GM15510 (cell line): ENCODE measurements around the gene ZNF524.
A peak's percentile ranks its signal among the peaks of the same experiment; 100 is the strongest.

Source experiments
- POLR2A ChIP-seq: IDR thresholded peaks from 3 replicates; pipeline ENCODE4 v1.6.1; 2011; ENCODE audit warnings: borderline replicate concordance; ENCODE audit not compliant: insufficient read length; ENCODE audit errors: extremely low read depth

Gene ZNF524

DNA sequence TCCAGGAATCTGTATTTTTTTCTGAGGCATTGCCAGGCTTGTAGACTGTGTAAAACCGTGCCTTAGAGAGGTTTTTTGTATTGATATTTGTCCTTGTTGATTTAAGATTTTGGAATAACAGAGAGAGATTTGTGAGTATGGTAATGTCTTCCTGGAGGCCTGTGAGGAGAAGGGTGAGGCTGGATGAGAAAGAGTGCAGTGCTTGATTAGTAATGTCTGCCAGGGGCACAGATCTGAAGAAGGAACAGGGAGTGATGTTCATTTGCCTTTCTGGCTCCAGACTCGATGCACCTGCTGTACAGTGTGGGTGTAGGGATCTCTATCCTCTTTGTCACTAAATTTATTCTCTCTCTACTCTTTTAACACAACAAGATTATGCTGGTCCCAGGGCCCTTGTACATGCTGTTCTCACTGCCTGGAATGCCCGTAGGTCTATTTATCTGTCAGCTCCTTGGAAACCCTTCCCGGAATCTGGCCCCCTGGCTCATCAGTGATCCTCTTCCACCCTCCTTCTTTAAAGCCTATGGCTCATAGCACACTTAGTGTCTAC is 5.0 kb upstream of the ZNF524 start:
- TF ChIP-seq POLR2A = no peak

DNA sequence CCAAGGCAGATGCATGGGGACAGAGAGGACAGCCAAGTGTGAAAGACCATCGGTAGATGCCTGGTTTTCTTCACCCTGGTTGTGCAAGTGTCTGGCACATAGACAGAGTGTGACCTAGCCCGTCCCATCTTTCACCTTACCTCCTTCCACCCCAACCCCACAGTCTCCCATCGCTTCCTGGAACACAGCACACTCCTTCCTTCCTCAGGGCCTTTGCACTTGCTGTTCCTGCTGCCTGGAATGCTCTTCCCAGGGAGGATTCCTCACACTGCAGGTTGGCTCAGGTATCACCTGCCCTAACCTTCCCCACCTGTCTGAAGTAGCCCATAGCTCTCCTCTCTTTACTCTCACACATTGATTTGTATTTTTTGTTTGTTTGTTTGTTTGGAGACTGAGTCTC is 3.8 kb upstream of the ZNF524 start:
- TF ChIP-seq POLR2A = no peak

DNA sequence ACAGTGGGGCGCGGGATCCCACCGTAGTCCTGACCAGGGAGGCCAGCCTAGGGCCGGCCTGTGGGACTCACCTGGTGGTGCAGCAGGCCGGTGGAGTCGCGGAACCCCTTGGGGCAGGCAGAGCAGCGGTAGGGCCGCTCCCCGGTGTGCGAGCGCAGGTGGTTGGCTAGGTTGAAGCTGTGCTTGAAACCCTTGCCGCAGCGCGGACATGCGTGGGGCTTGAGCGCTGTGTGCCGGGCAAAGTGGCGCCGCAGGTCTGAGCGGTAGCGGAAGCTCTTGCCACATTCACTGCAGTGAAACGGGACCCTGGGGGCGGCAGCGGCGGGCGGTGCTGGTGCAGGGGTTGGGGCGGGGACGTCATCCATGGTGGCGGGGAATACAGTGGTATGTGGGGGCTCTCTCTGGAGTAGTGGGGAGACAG is 2.6 kb upstream of the ZNF524 start:
- TF ChIP-seq POLR2A = no peak

DNA sequence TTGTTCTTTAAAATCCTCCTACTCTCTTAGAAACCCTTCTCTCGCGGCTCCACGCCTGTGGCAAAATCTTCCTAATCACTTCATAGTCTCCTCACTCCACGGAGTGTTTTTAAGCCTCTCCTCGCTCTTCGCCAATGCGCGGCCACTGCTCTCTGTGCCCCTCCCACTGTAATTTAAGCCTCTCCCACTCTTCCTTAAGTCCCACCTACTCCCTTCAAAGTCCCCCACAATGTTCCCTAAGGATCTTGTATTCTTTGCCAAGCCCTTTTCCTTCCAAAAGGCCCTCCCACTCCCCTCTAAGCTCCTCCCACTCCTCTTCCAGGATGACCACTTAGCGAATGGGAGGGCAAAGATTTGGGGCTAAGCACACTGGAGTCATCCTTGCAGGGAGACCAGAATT is 2.1 kb upstream of the ZNF524 start:
- no peak for TF ChIP-seq POLR2A

DNA sequence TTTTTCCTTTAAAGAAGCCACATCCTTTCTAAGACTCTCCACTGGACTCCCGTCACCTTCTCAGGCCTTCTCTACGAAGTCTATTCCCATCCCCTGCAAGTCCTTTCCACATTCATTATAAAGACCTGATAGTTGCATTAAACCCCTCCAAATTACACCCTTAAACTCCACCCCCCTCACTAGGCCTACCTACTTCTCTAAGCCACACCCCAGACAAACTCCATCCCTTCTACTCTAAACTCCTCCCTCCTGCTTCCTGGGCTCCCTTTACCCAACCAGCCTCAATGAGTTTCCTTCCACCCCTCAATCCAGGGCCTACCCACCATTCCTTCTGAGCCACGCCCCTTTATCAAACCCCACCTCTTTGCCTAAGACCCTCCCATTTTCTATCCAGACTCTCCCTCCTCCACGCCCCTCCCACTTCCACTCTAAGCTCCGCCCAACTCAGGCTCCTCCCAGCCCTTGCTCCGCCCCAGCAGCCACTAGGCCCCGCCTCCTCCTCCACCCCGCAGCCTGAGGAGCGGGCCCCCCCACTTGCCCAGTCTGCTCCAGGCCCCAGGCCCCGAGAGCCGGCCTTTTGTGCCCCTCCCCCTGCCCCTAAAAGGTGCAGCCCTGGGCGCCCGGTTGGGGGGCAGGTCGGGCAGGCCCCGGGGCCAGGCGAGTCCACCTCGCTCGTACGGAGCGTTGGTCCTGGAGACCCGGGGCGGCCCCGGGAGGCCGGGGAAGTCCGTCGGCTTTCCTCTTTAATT is 1.2 kb upstream of the ZNF524 start:
- TF ChIP-seq POLR2A = peak; percentile 42

DNA sequence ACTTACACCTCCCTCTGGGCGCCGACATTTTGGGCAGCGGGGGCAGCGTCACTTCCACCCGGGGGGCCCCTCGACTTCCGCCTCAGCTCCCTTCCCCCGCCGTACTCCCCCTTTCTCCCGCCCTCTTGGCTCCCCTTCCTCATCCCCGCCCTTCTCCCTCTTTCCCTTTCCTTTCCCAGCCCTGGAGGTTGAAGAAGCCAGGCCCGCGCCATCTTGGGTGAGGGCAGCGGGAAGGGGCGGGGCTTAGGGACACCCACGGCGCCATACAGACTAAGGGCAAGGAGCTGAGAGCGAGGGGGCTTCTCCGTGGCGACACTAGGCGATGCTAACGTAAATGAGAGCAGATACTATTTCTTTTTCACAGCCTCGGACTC is 633 bp upstream of the ZNF524 start, which contains the start of gene FIZ1:
TSS of gene FIZ1 (minus strand) at position 50 of the 374 bp plus-strand sequence. CDS start 1,652 bp downstream, outside the sequence.
- no peak for TF ChIP-seq POLR2A

DNA sequence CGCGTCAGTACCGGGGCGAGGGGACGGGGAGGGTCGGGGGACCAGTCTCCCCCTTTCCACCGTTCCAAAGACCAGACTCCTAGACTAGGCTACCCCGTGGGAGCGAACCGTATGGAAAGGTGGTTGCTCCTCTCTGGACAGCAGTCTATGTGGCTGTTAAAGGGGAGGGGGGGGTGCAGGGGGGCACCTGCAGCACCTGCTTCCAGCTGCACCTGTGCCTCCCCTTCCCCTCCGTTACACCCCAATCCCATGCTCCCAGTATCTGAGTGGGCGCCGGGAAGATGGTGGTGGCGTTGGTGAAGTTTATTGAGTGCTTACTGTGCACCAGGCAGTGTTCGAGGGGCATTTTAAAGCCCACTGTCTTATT is 557 bp downstream of the ZNF524 start:
- TF ChIP-seq POLR2A = peak; percentile 35

DNA sequence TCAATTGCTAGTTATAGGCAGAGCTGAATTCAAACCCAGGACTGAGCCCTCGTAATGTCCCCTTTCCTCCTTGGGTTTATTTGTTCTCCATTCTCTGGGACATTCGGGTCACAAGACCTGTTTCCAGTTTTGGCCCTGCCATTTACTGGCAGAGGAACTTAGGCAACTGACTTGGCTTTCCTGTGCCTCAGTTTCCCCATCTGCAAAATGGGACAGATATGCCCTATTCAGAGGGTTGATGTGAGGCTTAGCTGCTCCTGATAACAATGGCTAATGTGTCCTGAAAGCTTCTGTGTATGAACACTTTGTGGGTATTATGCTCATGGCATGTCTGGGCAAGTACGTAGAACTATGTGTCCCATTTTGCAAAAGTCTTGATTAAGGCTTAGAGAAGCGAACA is 996 bp downstream of the ZNF524 start:
- no peak for TF ChIP-seq POLR2A

DNA sequence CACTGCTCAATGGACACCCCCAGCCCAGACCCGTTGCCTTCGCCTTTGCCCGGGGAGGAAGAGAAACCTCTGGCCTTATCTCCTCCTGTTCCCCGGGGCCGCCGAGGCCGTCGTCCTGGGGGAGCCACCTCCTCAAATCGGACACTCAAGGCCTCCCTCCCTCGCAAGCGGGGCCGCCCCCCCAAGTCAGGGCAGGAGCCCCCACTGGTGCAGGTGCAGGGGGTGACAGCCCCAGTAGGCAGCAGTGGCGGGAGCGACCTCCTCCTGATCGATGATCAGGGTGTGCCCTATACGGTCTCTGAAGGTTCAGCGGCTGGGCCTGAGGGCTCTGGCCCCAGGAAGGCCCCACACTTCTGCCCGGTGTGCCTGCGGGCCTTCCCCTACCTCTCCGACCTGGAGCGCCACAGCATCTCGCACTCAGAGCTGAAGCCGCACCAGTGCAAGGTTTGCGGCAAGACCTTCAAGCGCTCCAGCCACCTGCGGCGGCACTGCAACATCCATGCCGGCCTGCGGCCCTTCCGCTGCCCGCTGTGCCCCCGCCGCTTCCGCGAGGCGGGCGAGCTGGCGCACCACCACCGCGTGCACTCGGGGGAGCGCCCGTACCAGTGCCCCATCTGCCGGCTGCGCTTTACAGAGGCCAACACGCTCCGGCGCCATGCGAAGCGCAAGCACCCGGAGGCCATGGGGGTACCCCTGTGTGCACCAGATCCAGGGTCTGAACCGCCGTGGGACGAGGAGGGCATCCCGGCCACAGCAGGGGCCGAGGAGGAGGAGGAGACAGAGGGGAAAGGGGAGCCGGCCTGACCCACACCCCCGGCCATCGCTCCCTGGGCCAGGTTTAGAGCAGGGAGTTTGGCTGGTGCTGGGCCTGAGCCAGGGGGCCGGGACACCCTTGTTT is 2.3 kb downstream of the ZNF524 start:
- TF ChIP-seq POLR2A = no peak

DNA sequence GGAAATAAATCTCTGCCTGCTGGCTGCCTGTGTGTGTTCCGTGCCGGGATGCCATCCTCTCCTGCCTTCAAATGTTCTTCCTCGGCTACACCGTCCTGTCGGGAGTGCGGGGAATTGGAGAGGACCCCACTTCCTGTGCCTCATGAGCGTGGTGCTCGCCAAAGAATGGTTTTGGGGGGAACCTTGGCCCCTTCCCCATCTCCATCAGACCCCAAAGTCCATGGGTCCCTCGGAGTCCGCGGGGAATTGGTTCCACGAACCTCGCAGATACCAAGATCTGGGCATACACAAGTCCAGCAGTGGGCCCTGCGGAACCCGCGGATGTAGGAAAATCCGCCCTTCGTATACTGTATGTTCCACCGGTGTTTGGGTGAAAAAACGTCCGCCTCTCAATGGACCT is 3.0 kb downstream of the ZNF524 start:
- TF ChIP-seq POLR2A = no peak

DNA sequence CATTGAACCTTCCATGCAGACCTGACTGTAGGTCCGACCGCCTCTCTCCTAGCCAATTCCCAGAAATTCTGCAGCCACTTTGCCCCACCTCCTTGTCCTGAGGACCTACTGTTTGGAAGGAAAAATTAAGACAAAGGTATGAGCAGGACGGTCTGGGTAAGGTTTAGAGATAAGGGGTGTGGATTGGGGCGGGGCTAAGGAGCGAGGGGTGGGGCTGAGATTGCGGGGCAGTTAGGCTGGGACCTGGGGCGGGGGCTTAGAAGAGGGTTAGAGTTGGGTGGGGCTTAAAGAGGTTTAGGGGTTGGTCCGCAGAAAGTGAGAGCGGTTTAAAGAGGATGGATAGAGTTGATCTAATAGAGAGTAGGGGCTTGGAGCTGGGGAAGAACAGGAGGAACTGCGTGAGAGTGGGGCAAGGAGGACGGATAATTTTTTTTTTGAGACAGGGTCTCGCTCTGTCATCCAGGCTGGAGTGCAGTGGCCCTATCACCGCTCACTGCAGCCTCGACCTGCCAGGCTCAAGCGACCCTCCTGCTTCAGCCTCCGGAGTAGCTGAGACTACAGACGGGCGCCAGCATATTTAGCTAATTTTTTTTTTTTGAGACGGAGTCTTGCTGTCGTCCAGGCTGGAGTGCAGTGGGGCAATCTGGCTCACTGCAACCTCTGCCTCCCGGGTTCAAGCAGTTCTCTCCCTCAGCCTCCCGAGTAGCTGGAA is 3.6 kb downstream of the ZNF524 start:
- no peak for TF ChIP-seq POLR2A

DNA sequence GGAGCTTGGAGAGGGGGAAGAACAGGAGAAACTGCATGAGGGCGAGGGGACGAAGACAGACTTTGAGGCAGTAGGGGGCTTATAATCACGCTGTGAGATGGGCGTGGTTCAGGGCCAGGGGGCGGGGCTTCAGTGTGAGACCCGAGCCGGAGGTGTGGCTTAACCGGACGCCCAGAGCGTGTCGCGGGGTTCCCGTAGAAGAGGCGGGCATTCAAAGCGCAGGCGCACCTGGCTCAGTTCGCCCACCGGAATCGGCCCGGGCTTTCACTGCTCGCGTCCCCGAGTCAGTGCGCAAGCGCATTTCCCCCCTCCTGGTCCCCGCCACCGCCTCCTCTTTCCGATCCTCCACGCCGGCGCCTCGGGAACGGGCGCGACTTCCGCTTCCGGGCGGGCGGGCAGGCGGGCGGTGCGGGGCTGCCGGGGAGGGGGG is 5.1 kb downstream of the ZNF524 start:
- peak; percentile 16 for TF ChIP-seq POLR2A

DNA sequence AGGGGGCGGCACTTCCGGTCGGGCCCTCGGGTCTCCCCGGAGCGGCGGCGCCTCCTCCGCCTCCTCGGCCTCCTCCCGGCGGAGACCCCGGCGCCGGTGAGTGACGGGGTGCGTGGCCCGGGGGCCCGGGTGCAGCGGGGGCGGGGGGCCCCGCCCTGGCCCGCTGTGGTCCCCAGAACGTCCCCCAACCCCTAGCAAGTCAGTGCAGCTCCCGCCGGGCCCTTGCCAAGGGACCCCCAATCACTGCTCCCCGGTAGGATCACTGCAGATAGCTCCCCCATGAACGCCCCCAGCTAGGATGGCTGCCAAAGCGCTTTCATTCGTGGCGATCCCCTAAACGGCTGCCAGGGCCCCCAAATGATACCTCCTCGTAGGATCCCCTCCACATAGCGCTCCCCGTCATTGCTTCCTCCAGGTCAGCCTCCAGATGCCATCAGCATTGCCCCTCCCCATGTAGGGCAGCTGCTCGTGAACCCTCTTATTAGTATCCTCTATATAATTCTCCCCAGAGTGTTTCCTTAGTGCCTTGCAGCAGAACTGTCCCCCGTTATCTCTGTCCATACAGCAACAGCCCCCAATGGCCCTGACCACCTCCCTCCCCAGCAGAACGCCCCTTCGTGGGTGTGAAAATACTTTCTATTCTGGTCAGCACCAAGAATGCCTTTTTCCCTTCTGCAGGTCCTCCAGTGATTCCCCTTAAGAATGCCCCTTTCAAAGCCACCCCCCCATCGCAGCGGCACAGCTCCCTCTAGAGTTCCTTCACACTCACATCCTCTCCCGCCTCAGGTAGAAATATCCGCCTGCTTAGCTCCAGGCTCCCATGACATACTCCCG is 5.8 kb downstream of the ZNF524 start, which contains the start of gene ZNF865:
TSS of gene ZNF865 (plus strand) at position 11 of the 834 bp plus-strand sequence. CDS start 7,972 bp downstream, outside the sequence.
- peak; percentile 21 for TF ChIP-seq POLR2A

DNA sequence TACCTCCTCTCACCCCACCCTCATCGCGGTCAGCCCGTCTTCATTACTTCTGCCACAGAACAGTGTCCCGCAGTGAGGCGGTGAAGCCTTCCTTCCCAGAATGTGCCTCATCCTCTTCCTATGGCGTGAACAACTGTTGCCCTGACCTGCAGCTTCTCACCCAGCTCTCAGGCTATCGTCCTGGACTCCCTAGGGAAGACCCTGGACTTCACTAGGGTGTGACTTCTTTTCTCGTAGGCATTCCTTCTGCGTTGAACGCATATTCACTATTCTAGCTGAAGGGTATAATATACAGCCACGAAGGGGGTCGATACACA is 6.3 kb downstream of the ZNF524 start:
- no peak for TF ChIP-seq POLR2A
